GM19395 (cell line): ENCODE measurements around the gene ABHD5.

Experiments
- ATAC-seq: cut with Tn5 transposase; IDR thresholded peaks from one replicate; pipeline ENCODE4 v1.9.1; 2021; ENCODE audit warnings: mild to moderate bottlenecking, moderate library complexity; ENCODE audit not compliant: unreplicated experiment

Gene ABHD5

GRCh38 chr3:43753741-43754715, 63.3 kb downstream of the ABHD5 start:
- ATAC-seq: no peak

- no peak for ATAC-seq
Measured at GRCh38 chr3:43755516-43756200, 64.9 kb downstream of the ABHD5 start.

- no peak for ATAC-seq
Measured at GRCh38 chr3:43757666-43758321, 67.1 kb downstream of the ABHD5 start.

GRCh38 chr3:43758592-43759225, 68.0 kb downstream of the ABHD5 start:
- ATAC-seq: no peak

GRCh38 chr3:43759297-43759782, 68.6 kb downstream of the ABHD5 start:
- no peak for ATAC-seq

GRCh38 chr3:43759938-43760337, 69.2 kb downstream of the ABHD5 start:
- no peak for ATAC-seq

GRCh38 chr3:43760938-43761337, 70.2 kb downstream of the ABHD5 start:
- ATAC-seq: no peak

- no peak for ATAC-seq
Measured at GRCh38 chr3:43762451-43762850, 71.7 kb downstream of the ABHD5 start.

- ATAC-seq: no peak
Measured at GRCh38 chr3:43764056-43764455, 73.3 kb downstream of the ABHD5 start.

GRCh38 chr3:43764471-43764870, 73.7 kb downstream of the ABHD5 start:
- ATAC-seq: no peak

- ATAC-seq: no peak
Measured at GRCh38 chr3:43765521-43765971, 74.8 kb downstream of the ABHD5 start.

GRCh38 chr3:43766672-43767465, 76.1 kb downstream of the ABHD5 start:
- no peak for ATAC-seq

GRCh38 chr3:43768381-43768973, 77.7 kb downstream of the ABHD5 start:
- ATAC-seq: no peak

GRCh38 chr3:43769097-43769884, 78.6 kb downstream of the ABHD5 start:
- no peak for ATAC-seq

GRCh38 chr3:43769885-43770425, 79.2 kb downstream of the ABHD5 start:
- ATAC-seq: no peak

- ATAC-seq: no peak
Measured at GRCh38 chr3:43770426-43771103, 79.8 kb downstream of the ABHD5 start.

- no peak for ATAC-seq
Measured at GRCh38 chr3:43771610-43772009, 80.9 kb downstream of the ABHD5 start.
